Cortex of kidney (tissue), 1 donor: ENCODE data around the gene ABCB10.
"Not testable (repeated sequence)": the region's sequence is repeated elsewhere in the genome, so short reads cannot be mapped to it uniquely, and the experiment has no call there.

ENCODE experiments used
- DNase-seq: peaks from one replicate; lab custom pipeline; 2025; lab: John Stamatoyannopoulos, UW

ABCB10 gene

GRCh38 chr1:229558460-229559335, at the start of gene ABCB10:
TSS of gene ABCB10 (minus strand) at chr1:229558707. CDS start at chr1:229558652, 55 bp downstream.
- peak; percentile 94 for DNase-seq

GRCh38 chr1:229607370-229607769, 48.9 kb upstream of the ABCB10 start:
- DNase-seq = no peak

GRCh38 chr1:229603371-229604005, 45.0 kb upstream of the ABCB10 start:
- no peak for DNase-seq

DNA sequence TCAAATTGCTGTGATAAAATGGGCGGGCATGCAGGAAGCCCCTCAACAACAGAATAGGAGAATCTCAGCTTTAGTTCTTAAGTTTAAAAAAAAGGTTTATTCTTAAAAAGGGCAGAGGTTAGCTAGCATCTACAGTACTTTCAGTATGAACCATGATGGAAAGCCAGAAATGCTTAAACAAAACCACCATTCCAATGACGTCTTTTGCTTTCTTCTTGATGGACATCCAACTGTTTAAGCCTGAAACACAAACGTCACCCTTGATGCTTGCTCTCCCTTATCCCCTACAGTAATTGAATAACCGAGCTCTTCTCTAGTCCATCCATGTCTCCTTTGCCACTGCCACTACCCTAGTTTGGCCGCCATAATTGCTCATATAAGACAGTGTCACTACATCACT, 41.7 kb upstream of the ABCB10 start:
- DNase-seq = no peak

DNA sequence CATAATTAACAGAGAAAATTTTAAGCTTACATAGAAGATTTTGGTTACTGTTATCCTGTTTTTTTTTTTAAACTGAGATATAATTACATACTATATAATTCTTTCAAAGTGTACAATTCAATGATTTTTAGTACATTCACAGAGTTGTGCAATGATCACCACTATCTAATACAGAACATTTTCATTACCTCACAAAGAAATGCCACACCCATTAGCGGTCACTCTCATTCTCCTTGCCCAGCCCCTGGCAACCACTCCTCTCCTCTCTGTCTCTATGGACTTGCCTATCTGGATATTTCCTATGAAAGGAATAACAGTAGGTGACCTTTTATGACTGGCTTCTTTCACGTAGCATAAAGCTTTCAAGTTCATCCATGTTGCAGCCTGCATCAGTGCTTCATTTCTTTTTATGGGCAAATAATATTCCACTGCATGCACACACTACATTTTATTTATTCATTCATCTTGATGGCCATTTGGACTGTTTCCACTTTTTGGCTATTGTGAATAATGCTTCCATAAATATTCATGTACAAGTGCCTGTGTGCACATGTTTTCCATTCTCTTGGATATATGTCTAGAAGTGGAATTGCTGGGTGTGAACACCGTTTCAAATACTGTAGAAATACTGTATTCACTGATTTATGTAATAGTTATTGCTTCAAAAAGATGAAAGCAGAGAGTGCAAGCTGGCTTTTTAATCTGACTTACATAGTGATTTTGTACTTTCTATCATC, 40.9 kb upstream of the ABCB10 start:
- no peak for DNase-seq

DNA sequence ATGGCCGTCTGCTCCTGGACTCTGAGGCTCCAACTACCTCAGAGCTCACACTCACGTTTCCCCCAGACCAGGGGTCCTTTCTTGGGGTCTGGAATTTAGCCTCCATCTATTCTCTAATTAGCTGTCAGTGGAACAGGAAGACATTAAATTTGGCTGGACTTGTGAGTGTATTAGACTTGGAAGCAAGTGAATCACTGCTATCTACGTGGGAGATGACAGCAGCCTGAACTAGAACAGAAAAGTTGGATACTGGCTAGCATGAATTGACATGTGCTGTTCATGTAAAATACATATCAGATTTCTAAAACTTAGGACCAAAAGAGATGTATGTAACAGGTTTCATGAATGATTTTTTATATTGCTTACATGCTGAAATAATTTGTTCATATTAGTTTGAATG, 39.4 kb upstream of the ABCB10 start:
- DNase-seq = no peak

- DNase-seq = no peak
Observed at GRCh38 chr1:229596925-229597699, 38.6 kb upstream of the ABCB10 start.

- not testable (repeated sequence) for DNase-seq
Observed at GRCh38 chr1:229595876-229596275, 37.4 kb upstream of the ABCB10 start.

GRCh38 chr1:229594227-229595008, 35.9 kb upstream of the ABCB10 start:
- DNase-seq = no peak

DNA sequence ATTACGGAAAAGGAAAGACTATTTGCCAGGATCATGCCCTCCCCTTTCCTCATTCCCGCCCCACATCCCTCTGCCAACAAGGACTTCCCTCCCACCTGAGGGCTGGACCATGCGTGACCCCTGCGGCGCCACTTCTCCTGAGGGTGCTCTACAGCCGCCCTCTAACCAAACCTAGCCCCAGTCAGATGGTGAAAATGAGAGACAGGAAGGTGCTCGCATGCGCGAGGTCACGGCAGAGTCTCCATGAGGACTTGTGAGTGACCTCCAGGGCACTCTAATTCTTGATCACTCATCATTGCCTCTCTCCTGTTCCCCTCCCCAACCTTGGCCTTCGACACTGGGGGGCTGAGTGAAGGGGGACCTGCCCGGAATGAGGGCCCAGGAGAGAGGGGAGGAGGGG, 35.3 kb upstream of the ABCB10 start:
- DNase-seq = no peak

DNA sequence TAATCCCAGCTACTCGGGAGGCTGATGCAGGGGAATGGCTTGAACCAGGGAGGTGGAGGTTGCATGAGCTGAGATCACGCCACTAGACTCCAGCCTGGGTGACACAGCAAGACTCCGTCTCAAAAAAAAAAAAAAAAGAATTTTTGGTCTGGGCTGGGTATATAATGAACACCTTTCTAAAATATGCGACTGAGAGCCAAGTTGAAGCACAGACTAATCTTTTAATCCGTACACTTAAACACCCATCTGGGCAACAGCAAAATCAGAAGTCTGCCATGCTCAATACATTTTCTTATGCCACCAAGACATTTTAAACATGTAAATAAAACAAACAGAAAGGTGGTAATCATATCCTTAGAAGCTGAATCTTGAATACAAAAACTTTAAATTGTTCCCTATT, 31.6 kb upstream of the ABCB10 start:
- DNase-seq = no peak

- DNase-seq = no peak
Observed at GRCh38 chr1:229585338-229585737, 26.8 kb upstream of the ABCB10 start.

DNA sequence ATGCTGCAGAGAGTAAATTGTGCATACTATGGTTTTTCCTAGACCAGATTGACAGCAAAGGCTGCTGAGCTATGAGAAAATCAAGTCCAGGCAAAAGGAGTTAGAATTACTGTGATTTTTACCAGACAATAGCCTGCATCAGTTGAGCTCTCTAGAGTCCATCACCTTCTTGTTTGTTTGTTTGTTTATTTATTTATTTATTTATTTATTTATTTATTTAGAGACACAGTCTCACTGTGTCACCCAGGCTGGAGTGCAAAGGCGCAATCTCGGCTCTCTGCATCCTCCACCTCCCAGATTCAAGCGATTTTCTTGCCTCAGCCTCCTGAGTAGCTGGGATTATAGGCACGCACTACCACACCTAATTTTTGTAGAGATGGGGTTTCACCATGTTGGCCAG, 24.2 kb upstream of the ABCB10 start:
- no peak for DNase-seq

GRCh38 chr1:229582011-229582694, 23.6 kb upstream of the ABCB10 start:
- DNase-seq = no peak

GRCh38 chr1:229581485-229581884, 23.0 kb upstream of the ABCB10 start:
- DNase-seq = no peak

- no peak for DNase-seq
Observed at GRCh38 chr1:229579059-229579673, 20.7 kb upstream of the ABCB10 start.

- DNase-seq = no peak
Observed at GRCh38 chr1:229578168-229579058, 19.9 kb upstream of the ABCB10 start.

- no peak for DNase-seq
Observed at GRCh38 chr1:229574679-229575442, 16.4 kb upstream of the ABCB10 start.
